OCI-LY7 (cell line): ENCODE data around the gene TTC24. TPM values are rescaled to one million over a fixed set of nuclear protein-coding genes. Genes with fewer than 3 reads are reported as not detected.

Source experiments
- BruUV-seq: library from RNA; stranded (reverse); fragments of 400-500 nt; replicated peaks from 2 replicates; lab custom pipeline; 2021; lab: Mats Ljungman, UMichigan
- CTCF ChIA-PET: fragments of 300-600 bp; sonication (Branson Sonifier 250); formaldehyde crosslinking; loops from one replicate; lab custom pipeline; 2022; ENCODE audit warnings: antibody characterized with exemption; ENCODE audit not compliant: unreplicated experiment; lab: Charles Lee
- POLR2A ChIA-PET: fragments of 300-600 bp; sonication (Branson Sonifier 250); formaldehyde crosslinking; loops from one replicate; lab custom pipeline; 2022; ENCODE audit warnings: antibody characterized with exemption; lab: Charles Lee
- DNase-seq: peaks from one replicate; pipeline ENCODE4 v3.0.0-alpha.2; 2015; ENCODE audit warnings: low spot score
- H2AFZ ChIP-seq: fragments of 200-600 bp; sonication (generic), shearing (Covaris generic); 2 replicates; pipeline ENCODE4 v1.6.1; 2014; ENCODE audit warnings: mild to moderate bottlenecking, antibody characterized with exemption, low read length, moderate library complexity
- H3K27ac ChIP-seq: fragments of 200-600 bp; sonication (generic); 2 replicates; pipeline ENCODE4 v1.5.1; 2014; ENCODE audit warnings: mixed run types, low read depth, mild to moderate bottlenecking, moderate library complexity, low read length, inconsistent platforms; ENCODE audit not compliant: poor library complexity, severe bottlenecking
- H3K36me3 ChIP-seq: fragments of 200-600 bp; sonication (generic); 2 replicates; pipeline ENCODE4 v1.6.1; 2014; ENCODE audit warnings: mild to moderate bottlenecking, antibody characterized with exemption, low read length, moderate library complexity, mixed read lengths; ENCODE audit not compliant: insufficient read depth
- H3K4me1 ChIP-seq: fragments of 200-600 bp; sonication (generic); 2 replicates; pipeline ENCODE4 v1.5.1; 2014; ENCODE audit warnings: mild to moderate bottlenecking, low read length; ENCODE audit not compliant: insufficient read depth, poor library complexity, severe bottlenecking
- H3K4me2 ChIP-seq: fragments of 200-600 bp; sonication (generic); 2 replicates; pipeline ENCODE4 v1.6.1; 2014; ENCODE audit warnings: mild to moderate bottlenecking, low read length
- H3K4me3 ChIP-seq: fragments of 200-600 bp; sonication (generic); 2 replicates; pipeline ENCODE4 v1.5.1; 2014; ENCODE audit warnings: mild to moderate bottlenecking, low read depth, low read length; ENCODE audit not compliant: poor library complexity, severe bottlenecking
- H3K79me2 ChIP-seq: fragments of 200-600 bp; sonication (generic); 2 replicates; pipeline ENCODE4 v1.6.1; 2016; ENCODE audit warnings: low read depth, mild to moderate bottlenecking, low read length, moderate library complexity, mixed read lengths; ENCODE audit not compliant: insufficient read depth
- H3K9me2 ChIP-seq: fragments of 200-600 bp; sonication (generic); 2 replicates; pipeline ENCODE4 v1.6.1; 2016; ENCODE audit warnings: mild to moderate bottlenecking, low read length, mixed read lengths; ENCODE audit not compliant: insufficient read depth
- H3K9me3 ChIP-seq: fragments of 200-600 bp; sonication (generic); 2 replicates; pipeline ENCODE4 v1.6.1; 2014; ENCODE audit warnings: mild to moderate bottlenecking, mixed run types, low read length, mixed read lengths
- H4K20me1 ChIP-seq: fragments of 200-600 bp; sonication (generic); 2 replicates; pipeline ENCODE4 v1.6.1; 2014; ENCODE audit warnings: mild to moderate bottlenecking, antibody characterized with exemption, low read length, moderate library complexity, mixed read lengths; ENCODE audit not compliant: insufficient read depth
- EZH2phosphoT487 ChIP-seq: fragments of 200-600 bp; sonication (generic); IDR thresholded peaks from 2 replicates; pipeline ENCODE4 v1.6.1; 2018; ENCODE audit warnings: low read depth, borderline replicate concordance, mild to moderate bottlenecking, mixed run types, antibody characterized with exemption, low read length, moderate library complexity, mixed read lengths
- intact Hi-C: fragments of 100-400 bp; cut with micrococcal nuclease; formaldehyde crosslinking; loops from one replicate; pipeline ENCODE4 v1.10.0; 2022; ENCODE audit not compliant: unreplicated experiment
- total RNA-seq, 2 experiments: library from RNA; depleted of rRNA in 1 of 2; stranded (reverse); fragments of >200 nt in 1 of 2; shearing (Covaris generic) in 1 of 2; gene quantifications; 2 replicates each; pipeline ENCODE4 v1.2.3, GENCODE V29; 2014 to 2022
- TF ChIP-seq, protein P1 (sequence below): fragments of 200-600 bp; sonication (generic); conservative IDR thresholded peaks from 2 replicates; pipeline ENCODE4 v1.5.1; 2014; ENCODE audit warnings: mild to moderate bottlenecking, antibody characterized with exemption, low read length, moderate library complexity, mixed read lengths

TTC24 gene
- total RNA-seq, 2 experiments from 2014 or later: 2.8 to 11.9 TPM

- Histone ChIP-seq H4K20me1 (no peaks in the 10 kb centered on the region), H2AFZ (no peak overlapping the region), H3K36me3 (peaks cover 34% of the 10 kb centered on the region), H3K79me2 (no peaks in the 10 kb centered on the region), H3K4me3 (no peak overlapping the region), H3K9me3 (no peaks in the 10 kb centered on the region), H3K9me2 (no peaks in the 10 kb centered on the region), H3K27ac (no peak overlapping the region), H3K4me1 (no peaks in the 10 kb centered on the region), H3K4me2 (no peak overlapping the region)
- no TSS peak for BruUV-seq
- TF ChIP-seq, protein P1, sequence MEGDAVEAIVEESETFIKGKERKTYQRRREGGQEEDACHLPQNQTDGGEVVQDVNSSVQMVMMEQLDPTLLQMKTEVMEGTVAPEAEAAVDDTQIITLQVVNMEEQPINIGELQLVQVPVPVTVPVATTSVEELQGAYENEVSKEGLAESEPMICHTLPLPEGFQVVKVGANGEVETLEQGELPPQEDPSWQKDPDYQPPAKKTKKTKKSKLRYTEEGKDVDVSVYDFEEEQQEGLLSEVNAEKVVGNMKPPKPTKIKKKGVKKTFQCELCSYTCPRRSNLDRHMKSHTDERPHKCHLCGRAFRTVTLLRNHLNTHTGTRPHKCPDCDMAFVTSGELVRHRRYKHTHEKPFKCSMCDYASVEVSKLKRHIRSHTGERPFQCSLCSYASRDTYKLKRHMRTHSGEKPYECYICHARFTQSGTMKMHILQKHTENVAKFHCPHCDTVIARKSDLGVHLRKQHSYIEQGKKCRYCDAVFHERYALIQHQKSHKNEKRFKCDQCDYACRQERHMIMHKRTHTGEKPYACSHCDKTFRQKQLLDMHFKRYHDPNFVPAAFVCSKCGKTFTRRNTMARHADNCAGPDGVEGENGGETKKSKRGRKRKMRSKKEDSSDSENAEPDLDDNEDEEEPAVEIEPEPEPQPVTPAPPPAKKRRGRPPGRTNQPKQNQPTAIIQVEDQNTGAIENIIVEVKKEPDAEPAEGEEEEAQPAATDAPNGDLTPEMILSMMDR: no peak
- TF ChIP-seq EZH2phosphoT487: no peak
- intact Hi-C loops: no loop called here
- ChIA-PET CTCF (no interaction called here), POLR2A (no interaction called here)
- DNase-seq: no peak
Observed at GRCh38 chr1:156543066-156543465, 36.5 kb upstream of the TTC24 start.

DNA sequence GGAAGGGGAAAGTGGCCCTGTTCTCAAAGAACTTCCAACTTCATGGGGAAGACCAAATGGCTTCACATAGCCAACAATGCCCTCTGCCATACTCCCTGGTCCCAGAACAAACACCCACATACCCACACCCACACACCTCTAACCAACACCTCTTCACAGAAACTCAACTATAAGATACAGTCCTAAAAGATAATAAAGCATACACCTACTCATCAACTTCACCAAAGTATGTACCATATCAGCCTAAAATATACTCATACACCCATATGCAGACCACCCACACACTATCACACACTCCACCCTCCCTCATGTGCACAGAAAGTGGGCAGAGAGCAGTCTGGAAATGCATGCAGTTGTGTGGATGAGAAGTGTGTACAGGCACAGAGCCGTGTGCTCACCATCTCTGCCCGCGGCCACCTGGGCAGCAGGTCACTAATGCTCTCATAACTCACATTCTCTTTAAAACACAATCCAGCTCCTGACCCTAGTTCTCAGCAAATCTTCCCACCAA lies 34.9 kb upstream of the TTC24 start:
- Histone ChIP-seq H3K79me2 (no peaks in the 10 kb centered on the region), H4K20me1 (no peaks in the 10 kb centered on the region), H3K4me3 (no peak overlapping the region), H2AFZ (no peak overlapping the region), H3K4me2 (no peak overlapping the region), H3K36me3 (peaks cover 22% of the 10 kb centered on the region), H3K4me1 (no peaks in the 10 kb centered on the region), H3K9me2 (no peaks in the 10 kb centered on the region), H3K9me3 (no peaks in the 10 kb centered on the region), H3K27ac (no peak overlapping the region)
- intact Hi-C loops: no loop called here
- TF ChIP-seq, protein P1: no peak
- no peak for TF ChIP-seq EZH2phosphoT487
- no TSS peak for BruUV-seq
- DNase-seq: no peak
- ChIA-PET CTCF (no interaction called here), POLR2A (interaction anchor here (0.8 kb wide), 1 partner anchor 8 kb away, joined by 4 read pairs; no protein-coding TSS in a partner anchor)

GRCh38 chr1:156546267-156546666 lies 33.3 kb upstream of the TTC24 start:
- H3K4me3 ChIP-seq: no peak overlapping the region
- BruUV-seq: no TSS peak

More at GRCh38 chr1:156546267-156546666, 33.3 kb upstream of the TTC24 start:
- POLR2A ChIA-PET: interaction anchor here (1.3 kb wide), 1 partner anchor 10 kb away, joined by 3 read pairs; no protein-coding TSS in a partner anchor
- Histone ChIP-seq H3K79me2 (no peaks in the 10 kb centered on the region), H3K4me2 (no peak overlapping the region), H2AFZ (no peak overlapping the region), H3K27ac (no peak overlapping the region), H3K36me3 (peaks cover 18% of the 10 kb centered on the region), H3K4me1 (peaks cover 7% of the 10 kb centered on the region), H3K9me2 (no peaks in the 10 kb centered on the region), H3K9me3 (no peaks in the 10 kb centered on the region), H4K20me1 (no peaks in the 10 kb centered on the region)
- CTCF ChIA-PET: no interaction called here
- TF ChIP-seq, protein P1: no peak
- TF ChIP-seq EZH2phosphoT487: no peak
- intact Hi-C loops: no loop called here
- DNase-seq: no peak
